DND-41 (cell line): ENCODE measurements around the gene RAB3D.

Experiments used
- EZH2 ChIP-seq: IDR thresholded peaks from 3 replicates; pipeline ENCODE4 v1.6.1; 2012; ENCODE audit warnings: borderline replicate concordance, low read depth, mild to moderate bottlenecking, moderate library complexity, low read length, inconsistent platforms; ENCODE audit not compliant: severe bottlenecking
- TF ChIP-seq, protein P1 (sequence below): IDR thresholded peaks from 2 replicates; pipeline ENCODE4 v1.5.1; 2012; ENCODE audit warnings: borderline replicate concordance, low read length, moderate library complexity, mild to moderate bottlenecking; ENCODE audit not compliant: poor library complexity, severe bottlenecking; ENCODE audit errors: extremely low read depth

DNA sequence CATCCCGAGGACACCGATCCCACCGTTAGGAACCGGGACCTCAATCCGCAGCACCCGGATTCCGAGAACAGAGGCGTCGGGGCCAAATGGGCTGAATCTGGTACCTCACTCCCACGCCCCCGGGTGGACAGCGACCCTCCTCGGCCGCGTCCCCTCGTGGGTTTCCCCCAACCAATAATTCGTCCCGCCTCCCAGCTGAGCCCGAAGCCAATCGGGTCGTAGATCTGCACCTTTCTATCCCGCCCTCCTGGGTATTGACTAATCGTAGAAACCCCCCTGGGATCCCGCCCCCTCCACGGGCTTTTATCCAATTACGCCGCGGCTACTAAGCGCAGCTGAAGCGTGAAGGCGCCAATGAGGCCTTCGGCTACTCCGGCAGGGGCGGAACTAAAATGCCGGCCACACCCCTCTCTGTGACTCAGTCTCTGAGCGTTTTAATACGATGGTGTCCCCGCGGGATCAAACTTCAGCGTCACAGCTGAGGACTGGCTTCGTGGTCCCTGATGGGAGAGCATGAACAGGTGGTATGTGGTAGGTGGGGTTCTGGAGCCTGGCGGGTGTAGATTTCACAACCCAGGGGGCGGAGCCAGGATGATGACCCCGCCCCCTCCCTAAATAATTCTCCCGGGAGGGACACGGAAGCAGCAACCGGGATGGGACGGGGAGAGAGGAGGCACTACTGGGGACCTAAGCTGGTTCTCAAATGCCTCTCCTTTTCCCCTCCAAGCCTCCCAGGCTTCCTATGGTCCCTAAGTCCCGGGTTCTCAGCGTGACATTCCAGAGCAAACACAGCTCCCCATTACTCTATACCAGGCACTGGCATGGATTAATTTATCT, 6.9 kb upstream of the RAB3D start, which contains the start of the genes CCDC159 and TMEM205:
- TF ChIP-seq, protein P1, sequence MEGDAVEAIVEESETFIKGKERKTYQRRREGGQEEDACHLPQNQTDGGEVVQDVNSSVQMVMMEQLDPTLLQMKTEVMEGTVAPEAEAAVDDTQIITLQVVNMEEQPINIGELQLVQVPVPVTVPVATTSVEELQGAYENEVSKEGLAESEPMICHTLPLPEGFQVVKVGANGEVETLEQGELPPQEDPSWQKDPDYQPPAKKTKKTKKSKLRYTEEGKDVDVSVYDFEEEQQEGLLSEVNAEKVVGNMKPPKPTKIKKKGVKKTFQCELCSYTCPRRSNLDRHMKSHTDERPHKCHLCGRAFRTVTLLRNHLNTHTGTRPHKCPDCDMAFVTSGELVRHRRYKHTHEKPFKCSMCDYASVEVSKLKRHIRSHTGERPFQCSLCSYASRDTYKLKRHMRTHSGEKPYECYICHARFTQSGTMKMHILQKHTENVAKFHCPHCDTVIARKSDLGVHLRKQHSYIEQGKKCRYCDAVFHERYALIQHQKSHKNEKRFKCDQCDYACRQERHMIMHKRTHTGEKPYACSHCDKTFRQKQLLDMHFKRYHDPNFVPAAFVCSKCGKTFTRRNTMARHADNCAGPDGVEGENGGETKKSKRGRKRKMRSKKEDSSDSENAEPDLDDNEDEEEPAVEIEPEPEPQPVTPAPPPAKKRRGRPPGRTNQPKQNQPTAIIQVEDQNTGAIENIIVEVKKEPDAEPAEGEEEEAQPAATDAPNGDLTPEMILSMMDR: peak; percentile 48
- TF ChIP-seq EZH2: no peak
